ENCODE measurements around the gene MYO7B.
"Not testable (repeated sequence)": the region's sequence is repeated elsewhere in the genome, so short reads cannot be mapped to it uniquely, and the experiment has no call there.

- TF ChIP-seq POLR2AphosphoS5 (IDR thresholded peaks at IDR 0.05; ENCODE audit: borderline replicate concordance, low read depth, low read length); EZH2 (IDR thresholded peaks at IDR 0.05): not testable (repeated sequence)
Measured at GRCh38 chr2:127529416-127529815, 6.1 kb upstream of the MYO7B start.

Data from SK-N-MC (cell line).